MM.1S (cell line): ENCODE data around the gene TTYH3.

Source experiments
- DNase-seq: peaks from one replicate; pipeline ENCODE4 v3.0.0-alpha.2; 2015
- H2AFZ ChIP-seq: fragments of 300-600 bp; sonication (generic); 2 replicates; pipeline ENCODE4 v1.6.0; 2016; ENCODE audit warnings: antibody characterized with exemption, low read length
- H3F3A ChIP-seq: fragments of 300-600 bp; sonication (generic); 2 replicates; pipeline ENCODE4 v1.6.1; 2016; ENCODE audit warnings: mild to moderate bottlenecking, antibody characterized with exemption, low read length, moderate library complexity, mixed read lengths; ENCODE audit not compliant: insufficient read depth
- H3K27ac ChIP-seq: fragments of 300-600 bp; sonication (generic); 2 replicates; pipeline ENCODE4 v1.5.1; 2016; ENCODE audit warnings: mild to moderate bottlenecking, low read length
- H3K27me3 ChIP-seq: fragments of 300-600 bp; sonication (generic); replicated peaks from 2 replicates; pipeline ENCODE4 v1.6.0; 2016; ENCODE audit warnings: low read length; ENCODE audit not compliant: insufficient read depth
- H3K36me3 ChIP-seq: fragments of 300-600 bp; sonication (generic); replicated peaks from 2 replicates; pipeline ENCODE4 v1.6.1; 2016; ENCODE audit warnings: mild to moderate bottlenecking, low read length, mixed read lengths; ENCODE audit not compliant: insufficient read depth
- H3K4me1 ChIP-seq: fragments of 300-600 bp; sonication (generic); 2 replicates; pipeline ENCODE4 v1.6.1; 2016; ENCODE audit warnings: low read length, mixed read lengths
- H3K4me2 ChIP-seq: fragments of 300-600 bp; sonication (generic); 2 replicates; pipeline ENCODE4 v1.6.0; 2016; ENCODE audit warnings: low read depth, low read length
- H3K4me3 ChIP-seq: fragments of 300-600 bp; sonication (generic); 2 replicates; pipeline ENCODE4 v1.5.1; 2016; ENCODE audit warnings: low read length, mixed read lengths
- H3K79me2 ChIP-seq: fragments of 300-600 bp; sonication (generic); 2 replicates; pipeline ENCODE4 v1.6.1; 2016; ENCODE audit warnings: mixed run types, low read length, mixed read lengths
- H3K9ac ChIP-seq: fragments of 300-600 bp; sonication (generic); 2 replicates; pipeline ENCODE4 v1.6.1; 2016; ENCODE audit warnings: low read length, mixed read lengths
- H3K9me2 ChIP-seq: fragments of 300-600 bp; sonication (generic); replicated peaks from 2 replicates; pipeline ENCODE4 v1.6.1; 2016; ENCODE audit warnings: mild to moderate bottlenecking, low read length, mixed read lengths; ENCODE audit not compliant: insufficient read depth
- H3K9me3 ChIP-seq: fragments of 300-600 bp; sonication (generic); replicated peaks from 2 replicates; pipeline ENCODE4 v1.6.1; 2016; ENCODE audit warnings: mild to moderate bottlenecking, low read length, mixed read lengths; ENCODE audit not compliant: insufficient read depth
- H4K20me1 ChIP-seq: fragments of 300-600 bp; sonication (generic); 2 replicates; pipeline ENCODE4 v1.6.1; 2016; ENCODE audit warnings: mild to moderate bottlenecking, low read length, moderate library complexity, mixed read lengths; ENCODE audit not compliant: insufficient read depth
- EZH2 ChIP-seq: fragments of 300-600 bp; sonication (generic); optimal IDR thresholded peaks from 2 replicates; pipeline ENCODE3; 2017; ENCODE audit warnings: low read depth, mild to moderate bottlenecking, antibody characterized with exemption, low read length, mixed read lengths
- EZH2phosphoT487 ChIP-seq: fragments of 300-600 bp; sonication (generic); IDR thresholded peaks from 2 replicates; pipeline ENCODE4 v1.6.1; 2018; ENCODE audit warnings: antibody characterized with exemption, low read length
- TF ChIP-seq, protein P1 (sequence below): fragments of 300-600 bp; sonication (generic); IDR thresholded peaks from 2 replicates; pipeline ENCODE4 v1.5.1; 2016; ENCODE audit warnings: antibody characterized with exemption, low read length, mixed read lengths

TTYH3 gene

DNA sequence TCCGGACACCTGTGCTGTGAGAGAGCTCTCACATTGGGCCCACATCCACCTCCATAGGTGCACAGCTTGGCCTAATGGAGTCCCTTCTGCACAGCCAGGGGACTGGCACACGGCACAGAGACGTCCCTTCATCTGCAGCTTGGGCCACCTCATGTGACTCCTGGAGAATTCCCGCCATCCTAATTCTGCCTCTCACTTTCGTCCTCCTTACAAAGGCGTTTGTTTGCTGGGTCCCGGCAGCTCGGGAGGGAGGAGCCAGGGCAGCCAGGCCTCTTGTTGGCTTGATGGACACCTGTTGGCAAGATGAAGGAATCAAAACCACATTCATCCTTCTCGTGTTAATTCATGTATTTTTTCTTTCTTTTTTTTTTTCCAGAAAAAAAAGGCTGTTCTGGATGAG is 30.7 kb upstream of the TTYH3 start:
- Histone ChIP-seq H3K4me3 (no peak overlapping the region), H3K79me2 (no peaks in the 10 kb centered on the region), H3K4me2 (no peak overlapping the region), H4K20me1 (no peaks in the 10 kb centered on the region), H3K9me3 (no peaks in the 10 kb centered on the region), H3F3A (no peaks in the 10 kb centered on the region), H3K9me2 (no peaks in the 10 kb centered on the region), H3K4me1 (no peaks in the 10 kb centered on the region), H3K27me3 (no peaks in the 10 kb centered on the region), H3K9ac (no peak overlapping the region), H3K36me3 (no peaks in the 10 kb centered on the region), H3K27ac (no peak overlapping the region), H2AFZ (no peak overlapping the region)
- no peak for TF ChIP-seq EZH2phosphoT487
- TF ChIP-seq, protein P1, sequence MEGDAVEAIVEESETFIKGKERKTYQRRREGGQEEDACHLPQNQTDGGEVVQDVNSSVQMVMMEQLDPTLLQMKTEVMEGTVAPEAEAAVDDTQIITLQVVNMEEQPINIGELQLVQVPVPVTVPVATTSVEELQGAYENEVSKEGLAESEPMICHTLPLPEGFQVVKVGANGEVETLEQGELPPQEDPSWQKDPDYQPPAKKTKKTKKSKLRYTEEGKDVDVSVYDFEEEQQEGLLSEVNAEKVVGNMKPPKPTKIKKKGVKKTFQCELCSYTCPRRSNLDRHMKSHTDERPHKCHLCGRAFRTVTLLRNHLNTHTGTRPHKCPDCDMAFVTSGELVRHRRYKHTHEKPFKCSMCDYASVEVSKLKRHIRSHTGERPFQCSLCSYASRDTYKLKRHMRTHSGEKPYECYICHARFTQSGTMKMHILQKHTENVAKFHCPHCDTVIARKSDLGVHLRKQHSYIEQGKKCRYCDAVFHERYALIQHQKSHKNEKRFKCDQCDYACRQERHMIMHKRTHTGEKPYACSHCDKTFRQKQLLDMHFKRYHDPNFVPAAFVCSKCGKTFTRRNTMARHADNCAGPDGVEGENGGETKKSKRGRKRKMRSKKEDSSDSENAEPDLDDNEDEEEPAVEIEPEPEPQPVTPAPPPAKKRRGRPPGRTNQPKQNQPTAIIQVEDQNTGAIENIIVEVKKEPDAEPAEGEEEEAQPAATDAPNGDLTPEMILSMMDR = no peak
- TF ChIP-seq EZH2 = no peak
- DNase-seq = no peak

DNA sequence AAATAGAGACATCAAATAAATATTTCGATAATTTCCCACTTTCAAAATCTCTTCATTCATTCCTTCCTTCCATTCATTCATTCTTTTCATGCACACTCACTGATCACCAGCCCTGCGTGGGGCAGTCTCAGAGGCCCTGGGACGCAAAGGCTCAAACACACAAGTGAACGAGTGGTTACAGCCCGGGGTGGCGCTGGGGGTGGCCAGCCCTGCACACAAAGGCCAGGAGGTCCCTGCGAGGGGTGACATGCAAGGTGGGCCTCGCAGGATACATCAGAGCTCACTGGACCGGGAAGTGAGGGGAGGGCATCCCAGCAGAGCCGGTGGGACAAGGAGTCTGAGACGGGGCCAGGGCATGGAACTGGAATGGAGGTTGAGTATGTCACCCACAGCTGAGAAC is 29.9 kb upstream of the TTYH3 start:
- H3K4me1 ChIP-seq = no peaks in the 10 kb centered on the region

DNA sequence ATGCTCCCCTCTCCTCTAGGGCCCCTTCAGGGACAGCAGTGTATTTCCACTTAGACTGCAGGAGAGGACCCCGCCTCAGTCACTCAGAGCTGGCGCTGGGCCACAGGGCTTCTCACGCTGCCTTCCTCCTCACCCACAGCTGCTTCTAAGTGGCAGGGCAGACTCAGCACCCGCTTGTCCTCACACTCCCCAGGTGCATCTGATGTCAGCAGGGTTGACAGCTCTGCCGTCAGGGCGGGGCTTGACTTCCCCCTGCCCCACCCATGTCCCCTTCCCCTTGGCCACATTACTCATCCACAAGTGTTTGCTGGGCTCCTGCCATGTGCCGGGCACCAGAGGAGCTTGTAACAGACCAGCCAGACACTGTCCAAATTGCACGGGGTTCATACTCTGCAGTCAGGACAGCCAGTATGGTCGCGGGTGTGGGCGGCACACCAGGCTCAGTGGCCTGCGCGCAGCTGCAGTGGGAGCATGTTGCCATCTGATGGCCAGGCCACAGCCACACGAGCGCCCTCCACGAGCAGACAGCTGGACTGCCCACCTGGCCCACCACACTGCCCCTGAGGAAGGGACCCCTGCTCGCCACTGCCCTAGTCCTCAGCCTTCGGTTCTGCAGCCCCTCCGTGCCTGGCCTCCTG is 29.3 kb upstream of the TTYH3 start:
- H3K4me1 ChIP-seq = no peaks in the 10 kb centered on the region
- H3K9me2 ChIP-seq = no peaks in the 10 kb centered on the region
- no peaks in the 10 kb centered on the region for H3K27me3 ChIP-seq
- no peaks in the 10 kb centered on the region for H3F3A ChIP-seq
- no peak for DNase-seq
- no peak overlapping the region for H3K27ac ChIP-seq
- no peak overlapping the region for H3K9ac ChIP-seq
- no peaks in the 10 kb centered on the region for H3K9me3 ChIP-seq
- H3K79me2 ChIP-seq = no peaks in the 10 kb centered on the region
- no peak overlapping the region for H2AFZ ChIP-seq
- no peaks in the 10 kb centered on the region for H4K20me1 ChIP-seq
- no peak overlapping the region for H3K4me3 ChIP-seq
- H3K4me2 ChIP-seq = no peak overlapping the region
- TF ChIP-seq, protein P1 = no peak
- TF ChIP-seq EZH2phosphoT487 (no peak), EZH2 (no peak)
- H3K36me3 ChIP-seq = no peaks in the 10 kb centered on the region

More for the DNA sequence above, 29.9 kb upstream of the TTYH3 start:
- Histone ChIP-seq H3K4me2 (no peak overlapping the region), H3K9me3 (no peaks in the 10 kb centered on the region), H3K27me3 (no peaks in the 10 kb centered on the region), H3K27ac (no peak overlapping the region), H3K4me3 (no peak overlapping the region), H3K9ac (no peak overlapping the region), H4K20me1 (no peaks in the 10 kb centered on the region), H3K79me2 (no peaks in the 10 kb centered on the region), H3K36me3 (no peaks in the 10 kb centered on the region), H2AFZ (no peak overlapping the region), H3K9me2 (no peaks in the 10 kb centered on the region), H3F3A (no peaks in the 10 kb centered on the region)
- TF ChIP-seq EZH2phosphoT487 (no peak), EZH2 (no peak)
- TF ChIP-seq, protein P1 = no peak
- no peak for DNase-seq
